Activated CD8-positive, alpha-beta memory T cell treated with anti-CD3 and anti-CD28 coated beads, Interleukin-2, amount 50 U/mL, for 4 hours (primary cell): ENCODE measurements around the gene LONRF2.

Experiments
- DNase-seq: peaks from one replicate; pipeline ENCODE4 v3.0.0-alpha.2; 2020

The LONRF2 gene

DNA sequence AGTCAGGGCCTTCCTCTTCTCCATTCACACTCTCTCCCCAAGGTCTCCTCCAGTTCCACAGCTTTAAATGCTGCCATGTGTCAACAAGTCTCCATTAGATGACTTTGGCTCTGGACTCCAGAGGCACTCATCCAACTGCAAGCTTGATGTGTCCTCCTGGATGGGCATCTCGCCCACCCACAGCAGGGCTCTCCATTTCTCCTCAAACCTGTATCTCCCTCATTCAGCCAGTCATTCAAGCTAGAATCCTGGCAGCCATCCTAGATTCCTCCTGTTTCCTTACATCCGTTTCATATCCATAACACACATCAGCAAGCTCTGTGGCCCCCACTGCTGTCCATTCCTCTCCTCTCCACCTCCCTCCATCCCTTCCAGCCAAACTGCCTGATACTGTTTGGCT is 91.5 kb downstream of the LONRF2 start:
- DNase-seq, result no peak

DNA sequence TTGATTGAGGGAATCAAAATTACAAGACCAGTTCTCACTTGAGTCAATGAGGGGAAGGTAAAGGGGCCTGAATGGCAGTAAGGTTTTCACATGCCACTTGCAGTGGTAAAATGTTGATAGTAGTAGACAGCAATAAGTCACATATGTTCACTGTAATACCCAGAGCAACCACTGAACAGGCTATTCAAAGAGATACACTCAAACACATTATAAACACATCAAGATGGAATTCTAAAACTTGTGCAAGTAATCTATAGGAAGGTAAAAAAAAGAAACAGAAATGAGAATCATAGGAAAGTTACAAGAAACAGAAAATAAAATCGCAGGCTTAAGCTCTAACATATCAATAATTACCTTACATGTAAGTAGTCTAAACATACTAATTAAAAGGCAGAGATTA is 93.3 kb downstream of the LONRF2 start:
- DNase-seq, result no peak

DNA sequence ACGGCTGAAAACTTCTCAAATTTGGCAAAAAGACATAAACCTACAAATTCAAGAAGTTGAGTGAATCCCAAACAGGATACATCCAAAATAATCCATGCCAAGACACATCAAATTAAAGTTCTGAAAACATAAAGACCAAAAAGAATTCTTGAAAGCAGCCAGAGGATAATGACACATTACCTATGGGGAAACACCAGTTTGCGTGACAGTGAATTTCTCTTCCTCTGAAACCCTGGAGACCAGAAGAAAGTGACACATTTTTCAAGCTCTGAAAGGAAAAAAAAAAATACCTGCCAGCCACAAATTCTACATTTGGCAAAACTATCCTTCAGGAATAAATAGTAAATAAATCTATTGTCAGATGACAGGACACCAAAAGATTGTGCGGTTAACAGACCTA is 93.9 kb downstream of the LONRF2 start:
- no peak for DNase-seq

GRCh38 chr2:100224988-100225710 is 97.2 kb downstream of the LONRF2 start:
- no peak for DNase-seq

GRCh38 chr2:100223502-100223901 is 98.8 kb downstream of the LONRF2 start:
- no peak for DNase-seq
